LNCaP clone FGC (cell line): ENCODE measurements around the gene HIF1AN.

Experiments
- DNase-seq: peaks from one replicate; pipeline ENCODE4 v3.0.0-alpha.2; 2011; ENCODE audit warnings: low read depth
- H3K4me3 ChIP-seq: 2 replicates; pipeline ENCODE4 v1.5.1; 2011; ENCODE audit warnings: mild to moderate bottlenecking, low read depth, low read length, control low read depth
- CTCF ChIP-seq: IDR thresholded peaks from 2 replicates; pipeline ENCODE4 v1.5.1; 2012; ENCODE audit warnings: mild to moderate bottlenecking; ENCODE audit not compliant: control insufficient read depth, insufficient read depth; ENCODE audit errors: extremely low read depth

Gene HIF1AN

GRCh38 chr10:100535715-100536353 lies at the start of gene HIF1AN:
TSS of gene HIF1AN (plus strand) at chr10:100535943. CDS start at chr10:100535959, 16 bp downstream.
- peak; percentile 77 for TF ChIP-seq CTCF
- peak; percentile 71 for DNase-seq
- H3K4me3 ChIP-seq, result peak within 1 kb of the TSS; percentile 62

GRCh38 chr10:100487529-100487928 lies 48.2 kb upstream of the HIF1AN start:
- DNase-seq, result no peak
- no peak overlapping the region for H3K4me3 ChIP-seq
- TF ChIP-seq CTCF, result no peak

GRCh38 chr10:100489396-100489795 lies 46.3 kb upstream of the HIF1AN start:
- no peak for TF ChIP-seq CTCF
- DNase-seq, result no peak
- H3K4me3 ChIP-seq, result no peak overlapping the region

- DNase-seq, result no peak
- no peak overlapping the region for H3K4me3 ChIP-seq
- no peak for TF ChIP-seq CTCF
Measured at GRCh38 chr10:100490531-100490930, 45.2 kb upstream of the HIF1AN start.

GRCh38 chr10:100496567-100496966 lies 39.2 kb upstream of the HIF1AN start:
- no peak for TF ChIP-seq CTCF
- no peak overlapping the region for H3K4me3 ChIP-seq
- DNase-seq, result no peak

GRCh38 chr10:100498059-100498458 lies 37.7 kb upstream of the HIF1AN start:
- DNase-seq, result no peak
- no peak for TF ChIP-seq CTCF
- H3K4me3 ChIP-seq, result no peak overlapping the region

GRCh38 chr10:100501423-100501822 lies 34.3 kb upstream of the HIF1AN start:
- DNase-seq, result no peak
- H3K4me3 ChIP-seq, result no peak overlapping the region
- no peak for TF ChIP-seq CTCF
